Measurements from ENCODE around the gene CTTN.
"Not testable (repeated sequence)": the region's sequence is repeated elsewhere in the genome, so short reads cannot be mapped to it uniquely, and the experiment has no call there.

The CTTN gene

DNA sequence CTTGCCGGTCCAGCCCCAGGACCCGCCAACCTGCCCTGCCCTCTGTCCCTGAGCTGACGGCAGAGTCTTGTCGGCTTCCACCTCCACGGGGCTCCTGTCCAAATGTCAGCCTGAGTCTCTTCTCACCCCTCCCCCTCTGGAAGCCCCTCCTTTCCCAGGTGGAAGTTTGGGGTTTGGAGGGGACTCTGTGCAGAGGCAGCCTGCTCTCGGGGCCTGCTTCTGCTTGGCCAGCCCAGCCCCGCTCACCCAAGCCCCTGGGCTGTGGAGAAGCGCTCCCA lies 31.0 kb downstream of the CTTN start:
- no peak for DNase-seq (ENCODE audit: low read depth)

DNA sequence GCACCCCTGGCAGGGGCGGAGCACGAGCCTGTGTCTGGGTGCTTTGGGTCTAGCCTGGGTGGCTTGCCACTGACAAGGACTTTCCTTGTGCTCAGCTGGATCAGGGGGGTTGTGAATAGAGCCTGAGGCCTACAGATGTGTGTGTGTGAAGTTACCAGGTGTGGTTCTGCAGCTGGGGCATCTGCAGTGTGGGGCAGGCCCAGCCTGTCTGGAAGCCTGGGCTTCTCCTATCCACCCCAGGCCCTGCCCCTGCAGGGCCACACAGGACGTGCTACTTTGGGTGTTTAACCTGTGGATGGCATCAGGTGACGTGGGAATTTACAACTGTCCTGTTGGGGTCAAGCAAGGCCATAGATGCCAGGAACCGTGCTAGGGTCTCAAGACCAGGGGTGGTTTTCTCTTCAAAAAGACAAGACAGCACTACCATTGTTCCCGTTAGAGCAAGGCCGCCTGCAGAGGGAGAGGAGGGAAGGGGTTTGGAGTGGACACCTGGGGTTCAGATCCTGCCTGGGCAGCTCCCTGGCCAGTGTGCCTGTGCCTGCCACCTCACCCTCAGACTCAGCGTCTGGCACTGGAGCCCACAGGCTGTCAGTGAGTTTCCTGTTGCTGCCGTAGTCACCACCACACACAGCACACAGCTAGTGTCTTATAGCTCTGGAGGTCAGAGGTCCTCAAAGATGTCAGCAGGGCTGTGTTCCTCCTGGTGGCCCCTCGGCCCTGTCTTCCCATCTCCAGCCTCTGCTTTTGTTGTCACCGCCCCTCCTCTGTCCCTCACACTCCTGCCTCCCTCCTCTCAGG lies 31.6 kb downstream of the CTTN start:
- DNase-seq (ENCODE audit: low read depth) = no peak

DNA sequence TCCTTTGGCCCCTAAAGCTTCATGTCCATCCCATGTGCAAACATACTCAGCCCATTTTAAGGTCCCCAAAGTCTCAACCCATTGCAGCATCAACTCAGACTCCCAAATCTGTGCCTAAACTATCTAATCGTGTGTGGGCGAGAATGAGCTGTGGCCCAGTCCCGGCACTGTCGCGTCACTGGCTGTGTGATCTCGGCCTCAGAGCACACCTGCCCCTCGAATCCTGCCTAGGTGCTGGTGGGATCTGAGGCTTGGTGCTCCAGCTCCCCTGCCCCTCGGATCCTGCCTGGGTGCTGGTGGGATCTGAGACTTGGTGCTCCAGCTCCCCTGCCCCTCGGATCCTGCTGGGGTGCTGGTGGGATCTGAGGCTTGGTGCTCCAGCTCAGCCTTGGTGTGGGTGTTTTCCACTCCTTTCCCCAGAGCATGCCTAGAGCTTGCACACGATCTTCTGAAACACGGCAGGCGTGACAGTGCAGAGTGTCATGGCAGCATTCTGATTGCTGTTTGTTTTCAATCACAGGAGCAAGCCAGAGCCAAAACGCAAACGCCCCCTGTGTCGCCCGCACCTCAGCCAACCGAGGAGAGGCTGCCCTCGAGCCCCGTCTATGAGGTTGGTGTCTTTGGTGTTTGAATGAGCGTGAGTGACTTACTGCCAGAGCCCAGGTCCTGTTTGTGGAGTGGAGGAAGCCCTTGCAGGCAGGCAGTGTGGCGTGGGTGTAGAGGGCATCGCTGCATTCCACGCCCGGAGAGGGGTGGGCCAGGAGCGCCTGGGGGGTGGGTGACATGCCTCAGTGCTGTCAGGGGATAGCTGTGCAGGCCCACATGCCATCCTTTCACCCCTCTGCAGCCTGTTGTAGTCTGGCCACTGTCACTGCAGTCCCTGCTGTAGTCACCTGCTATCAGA lies 32.6 kb downstream of the CTTN start:
- DNase-seq (ENCODE audit: low read depth) = no peak

DNA sequence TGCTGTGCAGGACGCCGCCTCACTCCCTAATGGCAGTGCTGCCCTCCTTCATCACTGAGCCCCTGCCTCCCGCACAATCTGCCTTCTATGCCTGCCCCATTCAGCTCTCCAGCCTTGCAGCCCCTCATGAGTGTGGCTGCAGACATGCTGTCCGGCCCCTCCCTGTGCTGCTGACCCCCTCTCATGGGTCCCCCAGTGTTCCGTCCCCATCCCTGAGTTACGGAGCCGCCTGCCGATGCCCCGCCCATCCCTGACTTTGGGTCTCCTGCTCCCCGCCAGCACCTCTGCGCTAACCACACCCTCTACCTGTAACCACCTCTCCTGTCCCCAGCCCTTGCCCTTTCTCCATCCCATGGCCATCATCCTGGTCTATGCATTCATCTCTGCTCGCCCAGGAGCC lies 33.3 kb downstream of the CTTN start:
- DNase-seq (ENCODE audit: low read depth) = no peak

DNA sequence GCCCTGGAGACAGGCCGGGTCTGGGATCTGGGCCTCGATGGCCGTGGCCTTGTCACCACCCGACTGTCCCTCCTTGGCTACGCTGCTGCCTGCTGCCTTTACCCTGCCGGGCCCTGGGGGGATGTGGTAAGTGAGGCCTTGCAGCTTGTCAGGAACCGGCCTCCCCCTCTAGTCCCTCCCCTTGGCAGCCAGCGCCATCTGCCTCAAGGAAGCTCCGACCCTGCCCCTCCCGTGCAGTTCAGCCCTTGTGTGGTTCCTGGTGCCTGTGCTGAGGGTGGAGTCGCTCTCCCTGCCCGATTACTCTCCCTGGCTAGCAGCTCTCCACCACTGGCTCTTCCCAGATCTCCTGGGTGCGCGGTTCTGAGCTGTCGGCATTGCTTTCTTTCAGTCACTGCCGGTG lies 33.7 kb downstream of the CTTN start:
- DNase-seq (ENCODE audit: low read depth) = no peak

DNA sequence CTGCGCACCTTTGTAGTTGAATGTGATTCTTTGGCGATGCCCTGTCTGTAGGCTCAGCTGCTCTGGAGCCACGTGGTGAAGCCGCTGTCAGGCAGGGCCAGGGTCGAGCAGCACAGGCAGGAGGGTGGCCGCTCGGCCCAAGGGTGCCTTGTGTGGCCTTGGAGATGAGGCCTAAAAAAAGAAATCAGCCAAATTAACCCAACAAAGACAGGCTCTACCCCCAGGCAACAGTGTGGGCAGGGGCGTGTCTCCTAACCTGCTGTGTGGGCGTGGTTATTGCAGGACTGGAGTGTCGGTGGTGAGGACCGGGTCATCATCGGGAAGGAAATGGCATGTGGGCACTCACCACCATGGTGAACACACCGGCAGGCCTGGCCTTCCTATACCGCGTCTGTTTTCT lies 34.3 kb downstream of the CTTN start:
- no peak for DNase-seq (ENCODE audit: low read depth)

DNA sequence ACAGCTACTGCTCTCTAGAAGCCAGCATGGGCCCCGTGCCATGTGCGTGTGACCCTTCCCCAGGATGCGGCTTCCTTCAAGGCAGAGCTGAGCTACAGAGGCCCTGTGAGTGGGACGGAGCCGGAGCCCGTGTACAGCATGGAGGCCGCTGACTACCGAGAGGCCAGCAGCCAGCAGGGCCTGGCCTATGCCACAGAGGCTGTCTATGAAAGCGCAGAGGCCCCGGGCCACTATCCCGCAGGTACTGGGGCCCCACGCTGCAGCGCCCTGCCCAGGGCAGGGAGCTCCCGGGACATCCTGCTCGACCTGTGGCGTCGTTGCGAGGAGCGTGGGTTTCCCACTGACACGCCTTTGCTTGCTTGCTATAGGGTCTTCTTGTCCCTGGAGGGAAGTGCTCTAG lies 34.7 kb downstream of the CTTN start:
- no peak for DNase-seq (ENCODE audit: low read depth)

DNA sequence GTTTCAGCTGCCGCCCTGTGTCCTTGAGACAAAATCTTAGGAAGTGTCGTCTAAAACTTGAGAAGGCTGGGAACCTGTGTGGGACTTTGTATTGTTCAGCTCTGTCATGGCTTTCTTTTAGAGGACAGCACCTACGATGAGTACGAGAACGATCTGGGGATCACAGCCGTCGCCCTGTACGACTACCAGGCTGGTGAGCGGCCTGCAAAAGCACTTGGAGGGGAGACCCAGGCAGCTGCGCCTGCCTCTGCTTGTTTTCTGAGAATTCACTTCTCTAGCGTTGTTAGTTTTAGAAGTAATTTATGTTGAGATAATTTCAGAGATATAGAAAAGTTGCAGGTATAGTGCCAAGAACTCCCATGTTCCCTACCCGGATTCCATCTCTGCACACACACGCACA lies 35.2 kb downstream of the CTTN start:
- no peak for DNase-seq (ENCODE audit: low read depth)

DNA sequence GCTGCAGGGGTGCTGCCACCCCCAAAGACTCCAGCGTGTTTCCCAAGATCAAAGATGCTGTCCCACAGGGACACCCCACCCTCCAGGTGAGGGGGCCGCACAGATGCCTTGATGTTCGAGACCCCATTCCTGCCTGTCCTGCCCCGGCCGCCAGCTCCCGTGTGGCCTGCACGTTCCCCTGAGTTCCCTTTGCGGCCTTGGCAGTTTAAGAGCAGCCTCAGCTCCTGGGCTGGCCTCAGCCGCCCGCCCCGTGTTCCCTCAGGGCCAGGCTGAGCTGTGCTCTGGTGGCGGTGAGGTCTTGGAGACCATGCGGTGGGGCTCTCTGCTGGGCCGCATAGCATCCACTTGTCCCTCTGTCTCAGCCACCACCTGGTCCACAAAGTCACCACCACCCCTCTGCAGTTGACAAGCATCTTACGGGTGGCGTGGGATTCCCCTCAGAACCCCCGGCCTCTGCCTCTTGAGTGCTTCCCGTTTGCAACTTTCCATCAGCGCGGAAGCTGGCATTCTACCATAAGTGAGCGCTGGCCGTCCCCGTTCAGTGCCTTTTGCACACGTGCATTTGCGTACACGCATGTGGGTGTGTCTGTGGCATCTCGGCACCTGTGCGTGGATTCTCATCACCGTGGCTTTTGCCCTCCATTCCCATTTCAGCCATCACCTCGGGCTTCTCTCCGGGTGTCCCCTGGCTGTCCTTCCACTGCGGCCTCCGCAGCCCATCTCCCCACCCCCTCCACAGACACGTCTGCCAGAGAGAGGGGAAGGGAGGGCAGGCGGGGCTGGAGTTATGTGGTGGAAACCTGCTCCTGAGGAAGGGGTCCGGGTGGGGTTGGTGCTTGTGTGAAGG lies 35.9 kb downstream of the CTTN start:
- no peak for DNase-seq (ENCODE audit: low read depth)

DNA sequence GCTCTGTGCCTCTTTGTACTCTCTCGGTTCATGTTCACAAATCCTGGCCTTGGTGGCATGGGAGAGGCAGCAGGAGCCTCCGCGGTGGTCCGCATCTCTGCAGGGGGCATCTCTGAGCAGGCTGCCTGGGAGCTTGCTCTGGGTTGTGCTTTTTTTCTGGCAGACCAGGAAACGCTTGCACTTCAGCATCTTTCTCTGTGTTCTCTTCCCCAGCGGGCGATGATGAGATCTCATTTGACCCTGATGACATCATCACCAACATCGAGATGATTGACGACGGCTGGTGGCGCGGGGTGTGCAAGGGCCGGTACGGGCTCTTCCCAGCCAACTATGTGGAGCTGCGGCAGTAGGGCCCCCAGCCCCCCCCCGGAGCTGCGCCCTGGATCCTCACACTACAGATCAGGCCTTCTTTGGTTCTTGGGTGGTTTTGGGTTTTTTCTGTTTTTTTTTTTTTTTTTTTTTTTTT lies 36.5 kb downstream of the CTTN start:
- no peak for DNase-seq (ENCODE audit: low read depth)

DNA sequence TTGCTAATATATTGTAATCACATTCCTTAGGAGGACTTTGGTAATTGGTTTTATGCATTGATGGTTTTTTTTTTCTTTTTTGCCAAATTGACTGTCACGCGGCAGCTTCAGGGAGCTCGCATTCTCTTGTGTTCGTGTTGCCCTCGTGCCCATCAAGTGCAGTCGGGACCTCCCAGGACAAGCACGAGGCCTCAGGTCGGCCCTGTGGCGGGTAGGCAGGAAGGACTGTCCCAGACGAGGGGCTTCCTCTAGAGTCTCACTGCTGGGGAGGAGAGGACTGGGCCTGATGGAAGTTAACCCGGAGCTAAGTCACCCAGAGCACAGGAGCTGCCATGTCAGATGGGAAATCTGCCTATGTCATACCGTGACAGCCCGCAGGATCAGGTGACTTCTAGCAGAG lies 37.0 kb downstream of the CTTN start:
- DNase-seq (ENCODE audit: low read depth) = no peak

DNA sequence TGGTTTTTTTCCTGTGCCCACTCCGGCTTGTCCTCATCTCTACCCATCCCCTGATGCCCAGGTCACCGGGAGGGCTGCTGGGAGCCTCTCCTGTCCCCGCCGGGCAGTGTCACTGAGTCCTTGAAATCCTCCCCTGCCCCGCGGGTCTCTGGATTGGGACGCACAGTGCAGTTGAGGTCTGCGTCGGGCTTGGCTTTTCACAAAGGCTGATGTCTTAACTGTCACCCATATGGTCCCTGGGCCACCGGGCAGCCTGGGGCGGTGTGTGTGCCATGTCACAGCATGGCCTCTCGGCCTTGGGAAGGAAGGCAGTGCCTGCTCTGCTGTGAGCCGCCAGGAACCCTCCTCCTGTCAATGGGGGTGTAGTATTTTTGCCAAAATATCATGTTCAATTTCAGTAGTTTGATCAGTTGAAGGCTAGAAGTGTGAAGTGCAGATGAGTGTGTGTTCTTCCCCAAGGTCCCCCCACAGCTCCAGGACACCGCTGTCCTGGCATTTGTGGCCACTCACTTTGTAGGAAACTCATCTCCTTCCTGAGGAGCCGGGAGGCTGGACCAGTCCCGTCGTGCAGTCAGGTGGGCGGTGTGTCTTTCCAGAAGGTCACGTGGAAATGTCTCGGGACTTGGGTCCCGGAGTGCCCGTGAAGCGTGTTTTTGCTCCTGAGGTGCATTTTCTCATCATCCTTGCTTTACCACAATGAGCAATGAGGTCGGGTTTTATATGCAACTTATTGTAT lies 37.6 kb downstream of the CTTN start:
- DNase-seq (ENCODE audit: low read depth) = no peak

DNA sequence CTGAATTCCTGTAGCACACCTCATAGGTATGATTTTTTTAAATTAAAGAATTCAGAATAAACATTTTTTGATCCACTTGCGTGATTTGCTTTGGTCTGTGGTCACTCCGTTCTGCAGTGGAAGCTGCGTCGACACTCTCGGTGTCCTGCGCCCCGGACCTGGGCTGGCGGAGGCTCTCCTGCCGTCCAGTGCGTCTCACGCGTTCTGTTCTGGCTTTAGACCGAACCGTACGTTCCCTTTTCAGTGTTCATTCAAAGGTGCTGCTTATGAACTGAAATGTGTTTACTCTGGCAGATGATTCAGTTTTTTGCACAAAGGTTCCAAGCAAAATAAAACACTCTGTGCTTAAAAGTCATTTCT lies 38.2 kb downstream of the CTTN start:
- no peak for DNase-seq (ENCODE audit: low read depth)

DNA sequence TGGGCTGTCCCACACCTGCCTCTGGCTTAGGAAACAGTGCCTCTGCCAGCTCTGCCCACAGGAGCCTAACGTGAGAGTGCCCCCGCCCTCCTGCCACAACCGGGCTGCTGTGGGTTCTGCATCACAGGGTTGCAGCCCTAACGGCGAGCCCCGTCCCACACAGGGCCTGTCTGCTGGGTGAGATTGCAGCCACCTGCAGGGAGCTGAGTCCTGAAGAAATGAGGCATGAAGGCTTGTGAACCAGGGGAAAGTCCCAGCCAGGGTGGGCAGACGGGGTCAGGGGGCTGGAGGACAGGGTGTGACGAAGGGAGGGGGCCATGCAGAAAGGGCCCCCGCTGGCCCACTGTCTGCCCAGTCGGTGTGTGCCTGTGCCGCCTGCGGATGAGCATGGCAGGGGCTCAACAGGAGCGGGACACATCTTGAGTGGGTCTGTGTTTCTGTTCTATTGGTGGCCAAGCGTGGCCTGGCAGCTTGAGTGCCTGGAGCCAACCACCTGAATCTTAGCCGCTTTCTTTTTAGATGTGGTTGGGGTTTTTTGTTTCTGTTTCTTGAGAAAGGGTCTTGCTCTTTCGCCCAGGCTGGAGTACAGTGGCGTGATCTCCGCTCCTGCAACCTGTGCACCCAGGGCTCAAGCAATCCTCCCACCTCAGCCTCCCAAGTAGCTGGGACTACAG lies 38.9 kb downstream of the CTTN start:
- DNase-seq (ENCODE audit: low read depth) = no peak

DNA sequence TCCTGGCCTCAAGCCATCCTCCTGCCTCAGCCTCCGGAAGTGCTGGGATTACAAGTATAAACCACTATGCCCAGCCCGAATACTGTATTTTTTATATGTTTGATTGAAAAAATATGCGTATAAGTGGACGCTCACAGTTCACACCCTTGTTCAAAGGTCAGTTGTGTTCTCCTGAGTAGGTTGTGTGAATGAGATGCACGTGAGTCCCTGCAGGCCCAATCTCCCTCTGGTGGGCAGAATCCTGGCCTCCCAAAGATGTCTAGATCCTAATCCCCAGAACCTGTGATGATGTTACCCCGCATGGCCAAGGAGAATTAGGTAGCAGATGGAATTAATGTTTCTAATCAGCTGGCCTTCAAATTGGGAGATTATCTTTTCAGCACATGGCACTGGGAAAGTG lies 41.9 kb downstream of the CTTN start:
- no peak for DNase-seq (ENCODE audit: low read depth)

DNA sequence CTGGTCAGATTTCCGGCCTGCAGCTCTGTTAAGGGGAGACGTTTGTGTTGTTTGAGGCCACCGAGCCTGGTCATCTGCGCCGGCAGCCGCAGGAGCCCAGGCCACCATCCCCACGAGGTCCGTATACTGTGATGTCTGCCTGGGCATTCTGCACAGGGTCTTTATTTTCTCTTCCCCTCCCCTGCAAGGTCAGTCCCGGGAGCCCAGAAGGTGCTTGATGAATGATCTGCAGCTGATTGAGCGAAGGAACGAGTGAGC lies 45.4 kb downstream of the CTTN start:
- DNase-seq (ENCODE audit: low read depth) = no peak

DNA sequence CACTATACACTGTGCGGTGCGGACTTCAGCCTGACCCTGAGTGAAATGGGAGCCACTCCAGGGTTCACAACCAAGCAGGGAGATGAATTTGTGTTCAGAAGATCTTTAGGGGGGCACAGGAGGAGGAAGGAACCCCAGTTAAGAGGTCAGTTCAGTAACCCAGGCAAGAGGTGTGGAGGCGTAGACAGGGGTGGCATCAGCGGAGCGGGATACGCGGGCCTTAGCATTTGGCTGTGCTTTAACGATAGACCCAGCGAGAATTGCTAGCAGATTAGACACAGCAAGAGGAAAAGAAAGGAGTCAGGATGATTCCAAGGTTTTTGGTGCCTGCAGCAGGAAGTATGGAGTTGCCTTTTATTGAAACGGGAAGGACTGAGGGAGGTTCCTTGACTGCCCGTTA lies 46.8 kb downstream of the CTTN start:
- no peak for DNase-seq (ENCODE audit: low read depth)

DNA sequence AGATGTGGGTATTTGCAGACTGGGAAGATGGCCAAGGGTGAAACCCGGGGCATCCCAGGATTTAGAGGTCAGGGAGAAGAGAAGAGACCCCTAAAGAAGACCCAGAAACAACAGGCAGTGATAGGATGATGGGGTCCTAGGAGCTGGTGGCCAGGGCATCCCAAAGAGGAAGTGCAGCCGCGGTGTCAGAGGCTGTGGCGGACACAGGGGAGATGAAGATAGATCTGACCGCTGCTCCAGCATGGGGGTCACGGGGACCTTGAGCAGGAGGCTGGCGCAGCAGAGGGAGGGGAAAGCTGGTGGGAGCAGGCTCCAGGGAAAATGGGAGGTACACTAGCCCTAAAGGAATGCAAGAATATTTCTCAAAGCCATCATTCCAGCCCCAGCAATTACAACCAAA lies 47.3 kb downstream of the CTTN start:
- no peak for DNase-seq (ENCODE audit: low read depth)

DNA sequence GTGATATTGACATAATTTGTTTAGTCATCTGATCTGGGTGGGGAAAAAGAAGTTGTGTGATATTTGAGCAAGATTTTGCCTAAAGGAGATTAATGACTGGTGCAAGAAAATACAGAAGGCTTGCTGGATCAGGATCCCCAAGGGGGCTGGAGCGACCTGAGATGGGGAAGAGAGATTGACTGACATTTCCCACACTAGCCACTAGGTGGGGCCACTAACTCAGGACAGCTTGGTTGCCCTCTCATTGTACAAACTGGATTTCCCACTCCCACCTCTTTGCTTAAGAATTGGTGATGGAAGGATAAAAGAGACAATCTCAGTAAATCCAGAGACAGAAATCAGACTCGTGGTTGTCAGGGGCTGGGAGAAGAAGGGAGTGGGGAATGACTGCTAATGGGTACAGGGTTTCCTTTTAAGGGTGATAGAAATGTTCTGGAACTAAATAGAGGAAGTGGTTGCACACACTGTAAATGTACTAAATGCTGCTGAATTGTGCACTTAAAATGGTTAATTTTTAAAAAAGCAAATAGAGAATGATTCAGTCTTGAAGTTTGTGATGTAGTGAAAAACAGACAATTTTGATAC lies 50.7 kb downstream of the CTTN start:
- DNase-seq (ENCODE audit: low read depth) = no peak

DNA sequence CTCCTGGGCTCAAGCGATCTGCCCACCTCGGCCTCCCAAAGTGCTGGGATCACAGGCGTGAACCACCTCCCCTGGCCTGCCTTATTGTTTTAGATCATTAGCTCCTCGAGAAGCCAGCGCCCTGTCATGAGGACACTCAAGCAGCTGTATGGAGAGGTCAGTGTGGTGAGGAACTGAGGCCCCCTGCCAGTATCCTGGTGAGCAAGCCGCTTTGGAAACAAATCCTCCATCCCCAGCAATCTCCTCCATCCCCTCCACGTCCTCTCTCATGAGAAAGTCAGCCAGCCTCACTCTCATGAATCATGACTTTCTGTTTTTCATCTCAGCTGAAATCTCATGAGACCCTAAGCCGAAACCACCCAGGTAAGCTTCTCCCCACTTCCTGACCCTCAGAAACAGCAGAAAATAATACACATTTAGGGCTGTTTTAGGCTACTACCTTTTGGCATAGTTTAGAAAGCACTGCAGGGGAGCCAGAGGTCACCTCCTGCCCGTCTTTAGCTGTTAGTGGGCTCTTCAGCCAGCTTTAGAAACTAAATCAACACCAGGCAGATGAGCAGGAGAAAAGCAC lies 56.0 kb downstream of the CTTN start:
- no peak for DNase-seq (ENCODE audit: low read depth)

DNA sequence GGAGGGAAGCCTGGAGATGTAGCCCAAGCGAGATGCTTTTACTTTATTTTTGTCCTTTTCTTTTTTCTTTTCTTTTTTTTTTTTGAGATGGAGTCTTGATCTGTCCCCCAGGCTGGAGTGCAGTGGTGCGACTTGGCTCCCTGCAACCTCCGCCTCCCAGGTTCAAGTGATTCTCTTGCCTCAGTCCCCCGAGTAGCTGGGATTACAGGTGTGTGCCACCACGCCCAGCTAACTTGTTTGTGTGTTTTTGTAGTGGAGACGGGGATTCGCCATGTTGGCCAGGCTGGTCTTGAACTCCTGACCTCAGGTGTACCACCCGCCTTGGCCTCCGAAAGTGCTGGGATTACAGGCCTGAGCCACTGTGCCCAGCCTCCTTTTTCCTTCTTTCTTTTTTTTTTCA lies 56.5 kb downstream of the CTTN start:
- not testable (repeated sequence) for DNase-seq (ENCODE audit: low read depth)
